Measurements from ENCODE around the gene USP13. TPM values are rescaled to one million over a fixed set of nuclear protein-coding genes. Genes with fewer than 3 reads are reported as not detected.

The USP13 gene
- total and polyA plus RNA-seq, 2 of the 4 experiments (the other 2 are of a cell fraction), result 9.2 to 18.1 TPM

GRCh38 chr3:179651687-179652446, 973 bp upstream of the USP13 start:
- Histone ChIP-seq H3K4ac (ENCODE audit: low read depth, low read length) (peak overlapping the region; percentile 48; the same call in 1 of the 2 replicates), H4K91ac (ENCODE audit: insufficient read depth, low read depth, low read length) (no peak overlapping the region), H3K79me1 (ENCODE audit: low read depth in 1 of 2, low read length in 2 of 2) (peaks cover 19 to 32% of the 10 kb centered on the region in 2 experiments), H2AK9ac (replicated peaks; ENCODE audit: low read depth, low read length, poor library complexity) (no peak overlapping the region), H3K27me3 (ENCODE audit: control insufficient read depth, insufficient read depth, low read length) (no peaks in the 10 kb centered on the region), H3K9ac (ENCODE audit: low read depth, low read length) (peak overlapping the region; percentile 81), H2BK20ac (ENCODE audit: low read depth, low read length) (no peak overlapping the region), H2BK15ac (ENCODE audit: low read depth, low read length) (peak overlapping the region; percentile 81; the same call in 2 of the 3 replicates), H3K4me1 (ENCODE audit: control insufficient read depth, insufficient read depth, low read length) (no peaks in the 10 kb centered on the region), H4K20me1 (ENCODE audit: insufficient read depth, low read length) (peaks cover 20% of the 10 kb centered on the region), H3K4me3 (ENCODE audit: insufficient read depth, low read depth, low read length) (peak overlapping the region; percentile 94), H3K9me3 (ENCODE audit: control insufficient read depth, insufficient read depth, low read length) (no peaks in the 10 kb centered on the region), H3K56ac (ENCODE audit: extremely low read depth, insufficient read depth, low read length) (peak overlapping the region; percentile 73), H3K27ac (ENCODE audit: insufficient read depth, low read length) (no peak overlapping the region; the same call in 1 of the 2 replicates), H3K18ac (ENCODE audit: low read depth, low read length) (no peak overlapping the region), H4K5ac (ENCODE audit: low read depth, low read length) (no peak overlapping the region), H2AFZ (replicated peaks; ENCODE audit: low read length, poor library complexity) (peak overlapping the region; percentile 99), H3K14ac (replicated peaks; ENCODE audit: low read depth, low read length) (no peak overlapping the region), H3K9me1 (ENCODE audit: insufficient read depth, low read length) (peaks cover 6% of the 10 kb centered on the region), H2BK120ac (ENCODE audit: low read depth, low read length) (peak overlapping the region; percentile 69), H3K23ac (ENCODE audit: low read depth, low read length) (0 out of 2 replicates have a peak overlapping the region, but pooled peaks have one; percentile 5), H3K36me3 (ENCODE audit: control insufficient read depth, insufficient read depth, low read length) (no peaks in the 10 kb centered on the region), H4K8ac (ENCODE audit: low read depth in 2 of 2, low read length in 2 of 2) (peak overlapping the region; percentile 33 to 69; a peak in 2 of 4 replicates), H3K4me2 (ENCODE audit: low read depth, low read length) (peak overlapping the region; percentile 83), H2AK5ac (ENCODE audit: low read depth, low read length) (no peak overlapping the region), H2BK5ac (ENCODE audit: low read depth, low read length, poor library complexity, severe bottlenecking) (no peak overlapping the region)
- no peak for ATAC-seq (ENCODE audit: low read depth)
- POLR2A ChIA-PET (ENCODE audit: unreplicated experiment), result no interaction called here
- dilution Hi-C loops (cut with HindIII; ENCODE audit: low sequenced_read_pairs, unreplicated experiment), result no loop called here
- WGBS, 2 experiments (ENCODE audit: extremely low coverage in 2 of 2, insufficient read length in 1 of 2), result 50% methylated on average over 2 of the region's 11 CpGs; no CpG with 5 or more reads in 1 of the 2 experiments
- in situ Hi-C loops (cut with MboI; ENCODE audit: low sequenced_read_pairs), result no loop called here
- CTCF ChIA-PET, result interaction anchor here (0.7 to 1.3 kb wide), 3 partner anchors 9 to 160 kb away, joined by 3 to 4 read pairs (median 4); no protein-coding TSS in a partner anchor
- DNase-seq, result no peak
- intact Hi-C loops (cut with micrococcal nuclease), result loop anchor here (5.0 kb wide), 1 partner anchor 60 kb away; no protein-coding TSS in a partner anchor
- BruUV-seq (replicated peaks), result no TSS peak
- TF ChIP-seq RAD21 (IDR thresholded peaks at IDR 0.05; ENCODE audit: low read length) (no peak), CTCF (conservative IDR thresholded peaks at IDR 0.05; ENCODE audit: low read depth, low read length) (no peak), CHD1 (IDR thresholded peaks at IDR 0.05; ENCODE audit: low read depth, low read length) (no peak), MAZ (IDR thresholded peaks at IDR 0.05; ENCODE audit: borderline replicate concordance, low read depth, low read length) (no peak), NFE2L2 (IDR thresholded peaks at IDR 0.05; ENCODE audit: low read depth, low read length) (no peak), ELK1 (IDR thresholded peaks at IDR 0.05; ENCODE audit: borderline replicate concordance, low read depth, low read length) (no peak), CEBPB (IDR thresholded peaks at IDR 0.05; ENCODE audit: low read depth, low read length) (no peak), RFX5 (IDR thresholded peaks at IDR 0.05; ENCODE audit: low read depth, low read length) (no peak), RCOR1 (IDR thresholded peaks at IDR 0.05; ENCODE audit: insufficient replicate concordance, low read length) (no peak), SMC3 (IDR thresholded peaks at IDR 0.05; ENCODE audit: low read depth, low read length) (no peak), POLR2A (IDR thresholded peaks at IDR 0.05; ENCODE audit: low read depth, low read length) (no peak), USF2 (IDR thresholded peaks at IDR 0.05; ENCODE audit: low read depth, low read length) (no peak), FOS (IDR thresholded peaks at IDR 0.05; ENCODE audit: low read depth, low read length) (no peak), BHLHE40 (IDR thresholded peaks at IDR 0.05; ENCODE audit: low read depth, low read length) (no peak), MAFK (IDR thresholded peaks at IDR 0.05; ENCODE audit: low read depth, low read length) (no peak)
